Activated B cell treated with CpG ODN at 0.5 μM for 24 hours (primary cell): ENCODE results near the gene ARHGAP6. TPM values are rescaled to one million over a fixed set of nuclear protein-coding genes. Genes with fewer than 3 reads are reported as not detected.
"Not testable (repeated sequence)": the region's sequence is repeated elsewhere in the genome, so short reads cannot be mapped to it uniquely, and the experiment has no call there.

Experiments
- ATAC-seq: fragments of 200-7000 bp; cut with Tn5 transposase; one replicate; pipeline ENCODE4 v1.10.0; 2021; ENCODE audit warnings: low read depth, mild to moderate bottlenecking, moderate library complexity
- CTCF ChIA-PET: fragments of 350-600 bp; sonication (Branson Sonifier 250); formaldehyde crosslinking; loops from one replicate; lab custom pipeline; 2021; ENCODE audit warnings: antibody characterized with exemption; lab: Charles Lee
- POLR2A ChIA-PET: fragments of 350-600 bp; sonication (Branson Sonifier 250); formaldehyde crosslinking; loops from one replicate; lab custom pipeline; 2021; ENCODE audit warnings: antibody characterized with exemption; lab: Charles Lee
- DNase-seq: peaks from one replicate; pipeline ENCODE4 v3.0.0; 2022
- H3K27ac Mint-ChIP-seq: one replicate; pipeline ENCODE4 v1.8.0; 2020; ENCODE audit warnings: mixed read lengths
- H3K27me3 Mint-ChIP-seq: one replicate; pipeline ENCODE4 v1.8.0; 2021; ENCODE audit warnings: mixed read lengths
- H3K36me3 Mint-ChIP-seq: one replicate; pipeline ENCODE4 v1.8.0; 2021; ENCODE audit warnings: low read depth, mixed read lengths
- H3K4me1 Mint-ChIP-seq: one replicate; pipeline ENCODE4 v1.8.0; 2021; ENCODE audit warnings: mixed read lengths
- H3K4me3 Mint-ChIP-seq: one replicate; pipeline ENCODE4 v1.8.0; 2020; ENCODE audit warnings: mild to moderate bottlenecking, mixed read lengths
- H3K9me3 Mint-ChIP-seq: one replicate; pipeline ENCODE4 v1.8.0; 2020; ENCODE audit warnings: mixed read lengths
- CTCF ChIP-seq: fragments of 200-600 bp; IDR thresholded peaks from one replicate; pipeline ENCODE4 v1.8.0; 2022; ENCODE audit warnings: antibody characterized with exemption, mild to moderate bottlenecking
- intact Hi-C: fragments of 100-400 bp; cut with micrococcal nuclease; formaldehyde crosslinking; loops from one replicate; pipeline ENCODE4 v1.15.1; 2024
- total RNA-seq: library from RNA; stranded (reverse); gene quantifications from 2 replicates; pipeline ENCODE4 v1.2.3, GENCODE V29; 2022

ARHGAP6 gene
- total RNA-seq, 1 donor from 2014 or later: 0.42 TPM

- Mint-ChIP-seq H3K4me1 (no peaks in the 10 kb centered on the region), H3K9me3 (peaks cover 1% of the 10 kb centered on the region)
Observed at GRCh38 chrX:11619441-11619840, 46.3 kb downstream of the ARHGAP6 start.

GRCh38 chrX:11614253-11614652 lies 51.5 kb downstream of the ARHGAP6 start:
- H3K27me3 Mint-ChIP-seq, intact Hi-C loops, H3K4me3 Mint-ChIP-seq, CTCF ChIA-PET, H3K9me3 Mint-ChIP-seq, H3K27ac Mint-ChIP-seq, H3K4me1 Mint-ChIP-seq, POLR2A ChIA-PET, H3K36me3 Mint-ChIP-seq, ATAC-seq, DNase-seq: not testable (repeated sequence)

More at GRCh38 chrX:11619441-11619840, 46.3 kb downstream of the ARHGAP6 start:
- ATAC-seq (no peak), DNase-seq (no peak)
- H3K27ac Mint-ChIP-seq: no peak overlapping the region
- ChIA-PET CTCF (no interaction called here), POLR2A (no interaction called here)
- no peak overlapping the region for H3K4me3 Mint-ChIP-seq
- intact Hi-C loops: no loop called here
- H3K27me3 Mint-ChIP-seq: peaks cover 5% of the 10 kb centered on the region
- no peak for TF ChIP-seq CTCF
- no peaks in the 10 kb centered on the region for H3K36me3 Mint-ChIP-seq

- peaks cover 5% of the 10 kb centered on the region for H3K9me3 Mint-ChIP-seq
- ATAC-seq (no peak), DNase-seq (no peak)
- intact Hi-C loops: no loop called here
- no peak overlapping the region for H3K27ac Mint-ChIP-seq
- POLR2A ChIA-PET: no interaction called here
- H3K4me1 Mint-ChIP-seq: peaks cover 6% of the 10 kb centered on the region
- TF ChIP-seq CTCF: no peak
- H3K4me3 Mint-ChIP-seq: no peak overlapping the region
- H3K36me3 Mint-ChIP-seq: no peaks in the 10 kb centered on the region
- CTCF ChIA-PET: no interaction called here
- no peaks in the 10 kb centered on the region for H3K27me3 Mint-ChIP-seq
Observed at GRCh38 chrX:11611965-11612364, 53.8 kb downstream of the ARHGAP6 start.

- H3K27me3 Mint-ChIP-seq: no peaks in the 10 kb centered on the region
- peaks cover 5% of the 10 kb centered on the region for H3K9me3 Mint-ChIP-seq
- ATAC-seq (no peak), DNase-seq (no peak)
- ChIA-PET CTCF (no interaction called here), POLR2A (no interaction called here)
- no peak for TF ChIP-seq CTCF
- H3K4me1 Mint-ChIP-seq: peaks cover 6% of the 10 kb centered on the region
- no peak overlapping the region for H3K4me3 Mint-ChIP-seq
- no peaks in the 10 kb centered on the region for H3K36me3 Mint-ChIP-seq
- H3K27ac Mint-ChIP-seq: no peak overlapping the region
- intact Hi-C loops: no loop called here
Observed at GRCh38 chrX:11611161-11611560, 54.6 kb downstream of the ARHGAP6 start.

- H3K4me3 Mint-ChIP-seq: no peak overlapping the region
- intact Hi-C loops: no loop called here
- no peak for TF ChIP-seq CTCF
- DNase-seq: no peak
- no peak for ATAC-seq
- peaks cover under 1% of the 10 kb centered on the region for H3K9me3 Mint-ChIP-seq
- ChIA-PET CTCF (no interaction called here), POLR2A (no interaction called here)
- H3K27me3 Mint-ChIP-seq: no peaks in the 10 kb centered on the region
- no peak overlapping the region for H3K27ac Mint-ChIP-seq
- peaks cover 6% of the 10 kb centered on the region for H3K4me1 Mint-ChIP-seq
- no peaks in the 10 kb centered on the region for H3K36me3 Mint-ChIP-seq
Observed at GRCh38 chrX:11609109-11609508, 56.6 kb downstream of the ARHGAP6 start.

- Mint-ChIP-seq H3K9me3 (no peaks in the 10 kb centered on the region), H3K4me1 (no peaks in the 10 kb centered on the region), H3K4me3 (no peak overlapping the region), H3K27ac (no peak overlapping the region), H3K27me3 (no peaks in the 10 kb centered on the region), H3K36me3 (no peaks in the 10 kb centered on the region)
- intact Hi-C loops: no loop called here
- ATAC-seq: no peak
- TF ChIP-seq CTCF: no peak
- POLR2A ChIA-PET: no interaction called here
- DNase-seq: no peak
- CTCF ChIA-PET: no interaction called here
Observed at GRCh38 chrX:11606408-11606807, 59.3 kb downstream of the ARHGAP6 start.
